ENCODE data around the gene SMURF2. TPM values are rescaled to one million over a fixed set of nuclear protein-coding genes. Genes with fewer than 3 reads are reported as not detected.
A peak's percentile ranks its signal among the peaks of the same experiment; 100 is the strongest.

Gene SMURF2
- total RNA-seq, 3 donors from 2014 or later, result 27.2 to 48.3 (median 28.6) TPM

- no peak for TF ChIP-seq POLR2A (IDR thresholded peaks at IDR 0.05)
- TF ChIP-seq CTCF (IDR thresholded peaks at IDR 0.05), result no peak
- no peak for TF ChIP-seq POLR2AphosphoS5 (IDR thresholded peaks at IDR 0.05)
- no peaks in the 10 kb centered on the region for H3K36me3 ChIP-seq
- no peaks in the 10 kb centered on the region for H3K9me3 ChIP-seq
- intact Hi-C loops (cut with DNase I; ENCODE audit: low total_unique reads), result no loop called here
- no peak overlapping the region for H3K27ac ChIP-seq
- H3K4me3 ChIP-seq, result no peak overlapping the region
- H3K27me3 ChIP-seq, result no peaks in the 10 kb centered on the region
- no peak for DNase-seq (ENCODE audit: low spot score in 2 of 2)
- H3K4me1 ChIP-seq, result no peaks in the 10 kb centered on the region
Measured at GRCh38 chr17:64515419-64515818, 146.7 kb downstream of the SMURF2 start.

- Histone ChIP-seq H3K4me3 (peak overlapping the region in 1 of 3 donors; percentile 14), H3K27me3 (no peaks in the 10 kb centered on the region), H3K4me1 (peaks cover 0 to 8% of the 10 kb centered on the region in 2 donors), H3K9me3 (no peaks in the 10 kb centered on the region), H3K27ac (no peak overlapping the region), H3K36me3 (no peaks in the 10 kb centered on the region)
- no peak for TF ChIP-seq POLR2AphosphoS5 (IDR thresholded peaks at IDR 0.05)
- TF ChIP-seq CTCF (IDR thresholded peaks at IDR 0.05), result no peak
- TF ChIP-seq POLR2A (IDR thresholded peaks at IDR 0.05), result no peak
- intact Hi-C loops (cut with DNase I; ENCODE audit: low total_unique reads), result loop anchor here (10.0 kb wide), 1 partner anchor 184 kb away; no protein-coding TSS in a partner anchor
- no peak for DNase-seq (ENCODE audit: low spot score in 2 of 2)
Measured at GRCh38 chr17:64509179-64509578, 152.9 kb downstream of the SMURF2 start.

GRCh38 chr17:64508683-64509082 is 153.4 kb downstream of the SMURF2 start:
- no peak for DNase-seq (ENCODE audit: low spot score in 2 of 2)
- peak overlapping the region in 1 of 3 donors; percentile 14 for H3K4me3 ChIP-seq
- TF ChIP-seq POLR2A (IDR thresholded peaks at IDR 0.05), result no peak
- TF ChIP-seq CTCF (IDR thresholded peaks at IDR 0.05), result no peak
- no peaks in the 10 kb centered on the region for H3K9me3 ChIP-seq
- no peaks in the 10 kb centered on the region for H3K27me3 ChIP-seq
- peaks cover 0 to 9% of the 10 kb centered on the region in 2 donors for H3K4me1 ChIP-seq
- intact Hi-C loops (cut with DNase I; ENCODE audit: low total_unique reads), result loop anchor here (10.0 kb wide), 1 partner anchor 184 kb away; no protein-coding TSS in a partner anchor
- peaks cover 1% of the 10 kb centered on the region for H3K36me3 ChIP-seq
- H3K27ac ChIP-seq, result no peak overlapping the region

- H3K27me3 ChIP-seq, result no peaks in the 10 kb centered on the region
- H3K27ac ChIP-seq, result peak overlapping the region; percentile 99 to 100
- peaks cover 0 to 17% of the 10 kb centered on the region in 2 donors for H3K4me1 ChIP-seq
- intact Hi-C loops (cut with DNase I; ENCODE audit: low total_unique reads), result loop anchor here (10.0 kb wide), 1 partner anchor 183 kb away; no protein-coding TSS in a partner anchor
- DNase-seq (ENCODE audit: low spot score in 2 of 2), result no peak
- peaks cover 14% of the 10 kb centered on the region for H3K36me3 ChIP-seq
- peak overlapping the region; percentile 75 to 91 (median 83) for H3K4me3 ChIP-seq
- TF ChIP-seq CTCF (IDR thresholded peaks at IDR 0.05) (peak; percentile 9 to 53 (median 27)), POLR2A (IDR thresholded peaks at IDR 0.05) (no peak), POLR2AphosphoS5 (IDR thresholded peaks at IDR 0.05) (no peak)
- H3K9me3 ChIP-seq, result no peaks in the 10 kb centered on the region
Measured at GRCh38 chr17:64507413-64507782, 154.7 kb downstream of the SMURF2 start.

GRCh38 chr17:64506576-64507412 is 155.3 kb downstream of the SMURF2 start, which contains the start of gene CEP95:
Gene CEP95 (plus strand): TSS chr17:64506977. CDS start chr17:64507098, 121 bp downstream.
- Histone ChIP-seq H3K27ac (peak within 1 kb of the TSS; percentile 99 to 100), H3K9me3 (no peaks in the 10 kb centered on the region), H3K27me3 (no peaks in the 10 kb centered on the region), H3K4me3 (peak within 1 kb of the TSS; percentile 75 to 91 (median 83)), H3K4me1 (peaks cover 0 to 17% of the 10 kb centered on the region in 2 donors), H3K36me3 (peaks cover 20% of the 10 kb centered on the region)
- DNase-seq (ENCODE audit: low spot score in 2 of 2), result peak; percentile 92 to 97
- peak; percentile 92 for TF ChIP-seq POLR2A (IDR thresholded peaks at IDR 0.05)
- no peak for TF ChIP-seq CTCF (IDR thresholded peaks at IDR 0.05)
- TF ChIP-seq POLR2AphosphoS5 (IDR thresholded peaks at IDR 0.05), result peak; percentile 82 to 97 (median 91)
- intact Hi-C loops (cut with DNase I; ENCODE audit: low total_unique reads), result loop anchor here (10.0 kb wide), 1 partner anchor 182 kb away; no protein-coding TSS in a partner anchor

Data from breast epithelium (tissue), 4 donors.